Transverse colon (tissue), 4 donors: ENCODE measurements around the gene RER1. TPM values are rescaled to one million over a fixed set of nuclear protein-coding genes. Genes with fewer than 3 reads are reported as not detected.

Experiments used
- DNase-seq: peaks from one replicate; pipeline ENCODE4 v3.0.0-alpha.2; 2019
- H3K27ac ChIP-seq, 4 donors: fragments of 200-600 bp; sonication (generic); 2 replicates each; pipeline ENCODE4 v1.5.1; 2016 to 2018; ENCODE audit warnings: inconsistent platforms in 4 of 4
- H3K27me3 ChIP-seq: fragments of 200-600 bp; sonication (generic); 2 replicates; pipeline ENCODE4 v1.5.1; 2017; ENCODE audit warnings: inconsistent platforms
- H3K36me3 ChIP-seq, 4 donors: fragments of 200-600 bp; sonication (generic); 2 replicates each; pipeline ENCODE4 v1.5.1; 2017 to 2019; ENCODE audit warnings: inconsistent platforms in 4 of 4
- H3K4me1 ChIP-seq, 4 donors: fragments of 200-600 bp; sonication (generic); 2 replicates each; pipeline ENCODE4 v1.5.1; 2017 to 2020; ENCODE audit warnings: inconsistent platforms in 4 of 4
- H3K4me3 ChIP-seq, 4 donors: fragments of 200-600 bp; sonication (generic); 1 replicate in 1 of 4; 2 replicates in 3 of 4; pipeline versions ENCODE4 v1.5.1 to v1.6.1; 2017 to 2019; ENCODE audit warnings: inconsistent platforms in 4 of 4
- H3K9me3 ChIP-seq, 2 donors: fragments of 200-600 bp; sonication (generic); 2 replicates each; pipeline ENCODE4 v1.5.1; 2017 to 2019; ENCODE audit warnings: inconsistent platforms in 2 of 2
- EP300 ChIP-seq: sonication (generic); formaldehyde crosslinking; IDR thresholded peaks from one replicate; pipeline ENCODE4 v1.6.1; 2017; ENCODE audit warnings: antibody characterized with exemption, low read depth
- POLR2A ChIP-seq: fragments of 450-650 bp; IDR thresholded peaks from one replicate; pipeline ENCODE4 v1.6.1; 2016; ENCODE audit warnings: antibody characterized with exemption, mild to moderate bottlenecking, moderate library complexity
- POLR2AphosphoS5 ChIP-seq, 3 donors: sonication (generic); formaldehyde crosslinking; IDR thresholded peaks; one replicate each; pipeline ENCODE4 v1.6.1; 2016; ENCODE audit warnings: antibody characterized with exemption in 3 of 3
- WGBS, 2 donors: methylation state at CpG; one replicate each; pipeline ENCODE4 v1.1.5; 2018; ENCODE audit warnings: low coverage in 1 of 2; 5-methylcytosine and 5-hydroxymethylcytosine counted together
- in situ Hi-C, 4 donors: fragments of 200-750 bp; cut with MboI; loops; one replicate each; pipeline versions ENCODE4 v1.15.0 to v1.15.1; 2017; ENCODE audit warnings: low sequenced_read_pairs in 3 of 4, low pct_ligation_motif_present in 1 of 4, low pct_unique_long_range_greater_than_20kb in 1 of 4
- intact Hi-C: fragments of 100-400 bp; cut with DNase I; formaldehyde crosslinking; loops from one replicate; pipeline ENCODE4 v1.15.1; 2023; ENCODE audit warnings: low total_unique reads
- total RNA-seq, 4 donors: library from RNA; depleted of rRNA; stranded (reverse); fragments of >200 nt; gene quantifications; one replicate each; pipeline ENCODE4 v1.1.0, GENCODE V29; 2016
- TF ChIP-seq, protein P1 (sequence below), 5 experiments: fragments of 200-600 bp in 3 of 5; fragments of 450-650 bp in 2 of 5; sonication (generic) in 3 of 5; IDR thresholded peaks; 1 replicate in 2 of 5; 2 replicates in 3 of 5; pipeline ENCODE4 v1.5.1; 2016 to 2017; ENCODE audit warnings: antibody characterized with exemption in 5 of 5, inconsistent platforms in 3 of 5, mild to moderate bottlenecking in 2 of 5, moderate library complexity in 1 of 5

The RER1 gene
- total RNA-seq, 4 donors from 2014 or later, result 36.2 to 129 (median 111) TPM

DNA sequence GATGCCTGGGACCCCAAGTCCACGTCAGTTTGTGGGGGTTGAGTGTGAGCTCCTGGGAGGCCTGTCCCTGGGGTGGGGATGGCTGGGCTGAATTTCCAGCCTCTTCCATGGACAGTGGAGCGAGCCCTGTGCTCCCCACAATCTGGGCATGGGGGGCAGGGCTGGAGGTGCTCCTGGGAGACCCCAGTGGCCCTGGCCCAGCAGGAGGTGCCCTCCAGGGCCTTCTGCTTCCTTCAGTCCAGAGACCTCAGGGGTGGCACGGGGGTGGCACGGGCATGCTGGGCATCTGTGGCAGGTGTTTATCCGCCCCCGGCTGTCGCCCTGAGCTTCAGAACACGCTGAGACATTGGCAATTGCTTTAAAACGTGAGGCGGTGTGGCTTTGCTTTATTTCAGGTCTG lies 41.1 kb upstream of the RER1 start:
- 77 to 80% methylated on average over 1 to 10 of the region's 10 CpGs for WGBS, 2 donors
- DNase-seq, result no peak
- in situ Hi-C loops, result no loop called here

DNA sequence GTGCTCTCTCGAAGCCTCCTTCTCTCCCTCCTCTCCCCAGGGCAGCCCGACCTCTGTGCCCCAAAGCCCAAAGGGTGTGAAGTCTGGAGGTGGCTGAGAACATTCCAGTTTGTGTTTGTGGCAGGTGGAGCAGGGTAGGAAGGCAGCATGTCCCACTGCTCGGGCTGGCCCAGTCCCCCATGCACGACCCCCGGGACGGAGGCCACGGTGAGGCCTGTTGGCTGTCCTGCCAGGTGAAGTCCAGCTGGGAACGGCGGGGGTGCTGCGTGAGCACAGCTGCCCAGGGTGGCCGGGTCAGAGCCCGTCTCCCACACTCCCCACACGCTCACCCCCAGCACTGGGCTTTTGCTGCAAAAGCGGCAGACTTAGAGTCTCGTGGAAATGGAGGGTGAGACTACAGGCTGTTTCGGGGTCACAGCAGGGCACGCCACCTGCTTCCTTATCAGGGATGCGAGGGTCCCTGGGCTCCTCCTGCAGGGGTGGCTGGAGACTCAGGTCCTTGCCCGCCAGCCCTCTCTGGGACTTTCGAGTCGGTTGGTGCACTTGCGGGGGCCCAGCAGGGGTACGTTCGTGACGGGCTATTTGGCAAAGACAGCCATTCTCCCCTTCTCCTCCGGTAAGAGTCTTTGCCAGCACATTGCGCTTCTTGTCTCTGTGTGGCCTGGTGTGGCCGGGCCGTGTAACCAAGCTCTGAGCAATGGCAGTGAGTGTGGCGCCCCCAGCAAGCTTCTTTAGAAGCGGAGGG lies 40.6 kb upstream of the RER1 start:
- H3K36me3 ChIP-seq, result no peaks in the 10 kb centered on the region
- H3K27me3 ChIP-seq, result no peaks in the 10 kb centered on the region
- DNase-seq, result no peak
- no peak overlapping the region for H3K27ac ChIP-seq
- no peaks in the 10 kb centered on the region for H3K4me1 ChIP-seq
- H3K9me3 ChIP-seq, result no peaks in the 10 kb centered on the region
- in situ Hi-C loops (no loop called here), intact Hi-C loops (no loop called here)
- 91% methylated on average over 29 of the region's 31 CpGs; no CpG with 5 or more reads in 1 of the 2 donors for WGBS, 2 donors
- H3K4me3 ChIP-seq, result no peak overlapping the region
- TF ChIP-seq POLR2A (no peak), EP300 (no peak), POLR2AphosphoS5 (IDR thresholded peaks at IDR 0.05) (no peak)
- TF ChIP-seq, protein P1, sequence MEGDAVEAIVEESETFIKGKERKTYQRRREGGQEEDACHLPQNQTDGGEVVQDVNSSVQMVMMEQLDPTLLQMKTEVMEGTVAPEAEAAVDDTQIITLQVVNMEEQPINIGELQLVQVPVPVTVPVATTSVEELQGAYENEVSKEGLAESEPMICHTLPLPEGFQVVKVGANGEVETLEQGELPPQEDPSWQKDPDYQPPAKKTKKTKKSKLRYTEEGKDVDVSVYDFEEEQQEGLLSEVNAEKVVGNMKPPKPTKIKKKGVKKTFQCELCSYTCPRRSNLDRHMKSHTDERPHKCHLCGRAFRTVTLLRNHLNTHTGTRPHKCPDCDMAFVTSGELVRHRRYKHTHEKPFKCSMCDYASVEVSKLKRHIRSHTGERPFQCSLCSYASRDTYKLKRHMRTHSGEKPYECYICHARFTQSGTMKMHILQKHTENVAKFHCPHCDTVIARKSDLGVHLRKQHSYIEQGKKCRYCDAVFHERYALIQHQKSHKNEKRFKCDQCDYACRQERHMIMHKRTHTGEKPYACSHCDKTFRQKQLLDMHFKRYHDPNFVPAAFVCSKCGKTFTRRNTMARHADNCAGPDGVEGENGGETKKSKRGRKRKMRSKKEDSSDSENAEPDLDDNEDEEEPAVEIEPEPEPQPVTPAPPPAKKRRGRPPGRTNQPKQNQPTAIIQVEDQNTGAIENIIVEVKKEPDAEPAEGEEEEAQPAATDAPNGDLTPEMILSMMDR (IDR thresholded peaks at IDR 0.05), result no peak

More for the DNA sequence above, 41.1 kb upstream of the RER1 start:
- TF ChIP-seq, protein P1 (IDR thresholded peaks at IDR 0.05), result no peak
- TF ChIP-seq POLR2AphosphoS5 (IDR thresholded peaks at IDR 0.05) (no peak), EP300 (no peak), POLR2A (no peak)
- H3K4me3 ChIP-seq, result no peak overlapping the region
- H3K27ac ChIP-seq, result no peak overlapping the region
- no peaks in the 10 kb centered on the region for H3K9me3 ChIP-seq
- no peaks in the 10 kb centered on the region for H3K4me1 ChIP-seq
- intact Hi-C loops, result no loop called here
- H3K27me3 ChIP-seq, result no peaks in the 10 kb centered on the region
- no peaks in the 10 kb centered on the region for H3K36me3 ChIP-seq

DNA sequence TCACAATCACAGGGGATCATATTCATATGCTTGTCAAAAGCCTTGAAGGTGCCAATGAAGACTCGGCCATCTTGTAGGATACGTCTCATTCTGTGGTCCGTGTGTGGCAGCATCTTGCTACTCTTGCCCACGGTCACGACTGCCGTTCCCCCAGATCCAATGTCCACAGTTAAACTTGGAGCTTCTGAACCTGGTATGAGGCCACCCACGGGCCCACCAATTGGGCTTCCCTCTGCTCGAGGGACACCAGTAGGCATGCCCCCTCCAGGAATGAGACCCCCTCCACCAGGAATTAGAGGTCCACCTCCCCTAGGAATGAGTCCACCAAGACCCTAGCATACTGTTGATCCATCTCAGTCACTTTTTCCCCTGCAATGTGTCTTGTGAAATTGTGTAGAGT lies 39.9 kb upstream of the RER1 start:
- H3K27me3 ChIP-seq, result no peaks in the 10 kb centered on the region
- WGBS, 2 donors, result 92% methylated on average over 8 of the region's 8 CpGs; no CpG with 5 or more reads in 1 of the 2 donors
- no peak for TF ChIP-seq POLR2A
- TF ChIP-seq, protein P1 (IDR thresholded peaks at IDR 0.05), result no peak
- DNase-seq, result no peak
- in situ Hi-C loops, result no loop called here
- no peak overlapping the region for H3K4me3 ChIP-seq
- no peaks in the 10 kb centered on the region for H3K36me3 ChIP-seq
- intact Hi-C loops, result no loop called here
- H3K27ac ChIP-seq, result no peak overlapping the region
- H3K4me1 ChIP-seq, result no peaks in the 10 kb centered on the region
- no peaks in the 10 kb centered on the region for H3K9me3 ChIP-seq

DNA sequence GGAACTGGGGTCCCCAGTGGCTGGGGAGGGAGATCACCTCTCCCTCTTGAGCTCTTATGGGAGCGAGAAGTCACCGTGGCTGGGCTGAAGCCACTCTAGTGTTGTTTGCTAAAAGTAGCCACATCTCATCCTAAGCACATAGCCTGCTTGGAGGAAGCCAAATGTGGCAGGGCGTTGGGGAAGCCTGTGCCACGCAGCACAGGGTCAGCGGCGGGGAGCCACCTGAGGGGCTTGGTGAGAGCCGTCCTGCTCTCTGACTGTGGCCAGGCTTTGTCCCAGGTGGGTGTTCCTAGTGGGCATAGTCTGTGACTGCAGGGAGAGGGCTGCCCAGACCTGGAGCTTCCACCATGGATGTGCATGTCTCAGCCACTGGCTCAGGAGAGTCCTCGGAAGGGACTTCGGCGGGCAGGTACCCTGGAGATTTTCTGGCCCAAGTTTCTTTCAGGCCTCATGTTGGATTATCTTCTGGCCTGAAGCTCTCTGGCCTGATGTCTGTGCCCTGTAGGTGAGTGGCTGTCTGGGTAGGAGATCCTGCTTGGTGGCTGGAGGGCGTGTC lies 39.2 kb upstream of the RER1 start:
- Histone ChIP-seq H3K36me3 (no peaks in the 10 kb centered on the region), H3K4me1 (no peaks in the 10 kb centered on the region), H3K4me3 (no peak overlapping the region), H3K9me3 (no peaks in the 10 kb centered on the region), H3K27me3 (no peaks in the 10 kb centered on the region), H3K27ac (no peak overlapping the region)
- WGBS, 2 donors, result 91 to 100% methylated on average over 2 to 11 of the region's 11 CpGs
- intact Hi-C loops, result no loop called here
- no peak for TF ChIP-seq POLR2AphosphoS5 (IDR thresholded peaks at IDR 0.05)
- TF ChIP-seq, protein P1 (IDR thresholded peaks at IDR 0.05), result no peak
- in situ Hi-C loops, result no loop called here
- no peak for DNase-seq
